ENCODE measurements around the gene CACNG6.

- TF ChIP-seq POLR2A (IDR thresholded peaks at IDR 0.05) (no peak), CTCF (IDR thresholded peaks at IDR 0.05) (no peak)
Measured at GRCh38 chr19:53977991-53978731, 13.3 kb upstream of the CACNG6 start.
